Spleen (tissue), 7 donors: ENCODE measurements around the gene C10orf71.

ENCODE experiments used
- CTCF ChIP-seq, 11 experiments: fragments of 200-600 bp in 7 of 11; fragments of 450-650 bp in 4 of 11; sonication (generic) in 4 of 11; IDR thresholded peaks in 8 of 11; conservative IDR thresholded peaks in 3 of 11; 1 replicate in 7 of 11; 2 replicates in 4 of 11; pipeline versions ENCODE4 v1.4.0 to v1.8.0; 2016 to 2021; ENCODE audit warnings: antibody characterized with exemption in 11 of 11, inconsistent platforms in 4 of 11, mild to moderate bottlenecking in 1 of 11
- POLR2A ChIP-seq, 3 donors: fragments of 450-650 bp; IDR thresholded peaks; one replicate each; pipeline ENCODE4 v1.5.1; 2017; ENCODE audit warnings: antibody characterized with exemption in 3 of 3, mild to moderate bottlenecking in 1 of 3
- POLR2AphosphoS5 ChIP-seq, 3 donors: sonication (generic); formaldehyde crosslinking; IDR thresholded peaks; one replicate each; pipeline ENCODE4 v1.5.1; 2017; ENCODE audit warnings: antibody characterized with exemption in 3 of 3
- donor health status: DM: no; HTN: no; CAD: no; lungs with moderate emphysema.
- donor health status: DM: no; HTN: no; CAD: no.
- donor health status: DM: no; HTN: no; CAD: no.

GRCh38 chr10:49278497-49278981 is 20.4 kb upstream of the C10orf71 start:
- no peak for TF ChIP-seq POLR2AphosphoS5 (IDR thresholded peaks at IDR 0.05)
- no peak for TF ChIP-seq CTCF (IDR thresholded peaks at IDR 0.05 in 8 of 11, conservative IDR thresholded peaks at IDR 0.05 in 3 of 11)
- no peak for TF ChIP-seq POLR2A (IDR thresholded peaks at IDR 0.05)
